ENCODE results near the gene EPAS1. TPM values are rescaled to one million over a fixed set of nuclear protein-coding genes. Genes with fewer than 3 reads are reported as not detected.

The EPAS1 gene
- total and polyA plus RNA-seq, 2 of the 8 experiments (the other 6 are each of a cell fraction or from before 2014, with no cell fraction given) = 2.0 to 4.9 TPM

- no peak for TF ChIP-seq CHD7 (IDR thresholded peaks at IDR 0.05; ENCODE audit: insufficient replicate concordance, low read length)
- TF ChIP-seq RXRA (IDR thresholded peaks at IDR 0.05; ENCODE audit: insufficient read depth, low read depth, low read length) = no peak
- no peak for TF ChIP-seq BRCA1 (IDR thresholded peaks at IDR 0.05; ENCODE audit: low read depth, low read length)
- no peak for TF ChIP-seq MAX (IDR thresholded peaks at IDR 0.05)
- no peak for TF ChIP-seq KDM4A (IDR thresholded peaks at IDR 0.05; ENCODE audit: low read depth, low read length, severe bottlenecking)
- TF ChIP-seq EZH2 (IDR thresholded peaks at IDR 0.05; ENCODE audit: low read depth, low read length, severe bottlenecking) = no peak
- TF ChIP-seq SP2 (IDR thresholded peaks at IDR 0.05; ENCODE audit: low read length) = no peak
- TF ChIP-seq ATF2 (IDR thresholded peaks at IDR 0.05; ENCODE audit: low read length) = no peak
Measured at GRCh38 chr2:46325182-46325928, 28.1 kb downstream of the EPAS1 start (continued).
